HEK293 (cell line): ENCODE measurements around the gene MITF.

ENCODE experiments used
- CTCF ChIA-PET: fragments of 350-600 bp; formaldehyde crosslinking; extraction: SDS; loops from one replicate; lab custom pipeline; 2021; ENCODE audit warnings: antibody characterized with exemption; lab: Yijun Ruan, JAX
- POLR2A ChIA-PET: fragments of 300-600 bp; formaldehyde crosslinking; extraction: SDS; loops from one replicate; lab custom pipeline; 2020; ENCODE audit warnings: antibody characterized with exemption, inconsistent platforms; lab: Yijun Ruan, JAX
- H3K27ac ChIP-seq: fragments of 200-500 bp; sonication (Bioruptor generic); 2 replicates; pipeline ENCODE4 v1.5.1; 2014; ENCODE audit warnings: low read depth, low read length, control low read depth, inconsistent platforms; ENCODE audit errors: extremely low read depth
- H3K36me3 ChIP-seq, 2 experiments: fragments of 200-500 bp in 1 of 2; sonication (Bioruptor generic) in 1 of 2; 1 replicate in 1 of 2; 2 replicates in 1 of 2; pipeline ENCODE4 v1.5.1; 2014 to 2017; ENCODE audit warnings: inconsistent platforms in 2 of 2, low read length in 2 of 2; ENCODE audit not compliant: control insufficient read depth in 2 of 2, insufficient read depth in 1 of 2
- H3K4me1 ChIP-seq: fragments of 200-500 bp; sonication (Bioruptor generic); 2 replicates; pipeline ENCODE4 v1.5.1; 2014; ENCODE audit warnings: mild to moderate bottlenecking, low read length, inconsistent platforms; ENCODE audit not compliant: control insufficient read depth, insufficient read depth
- H3K4me3 ChIP-seq: 2 replicates; pipeline ENCODE4 v1.5.1; 2011; ENCODE audit warnings: low read depth, mild to moderate bottlenecking, control low read depth, low read length, moderate library complexity
- H3K9me3 ChIP-seq: fragments of 200-500 bp; sonication (Bioruptor generic); 2 replicates; pipeline ENCODE4 v1.5.1; 2014; ENCODE audit warnings: low read depth, low read length, inconsistent platforms; ENCODE audit not compliant: control insufficient read depth, insufficient read depth
- ELK4 ChIP-seq: IDR thresholded peaks from 2 replicates; pipeline ENCODE4 v1.6.1; 2011; ENCODE audit warnings: mild to moderate bottlenecking, low read depth, low read length, borderline replicate concordance
- GLIS2 ChIP-seq: fragments of 450-650 bp; formaldehyde crosslinking; IDR thresholded peaks from 2 replicates; pipeline ENCODE4 v1.5.1; 2016; ENCODE audit warnings: missing biosample characterization, missing genetic modification characterization
- IKZF3 ChIP-seq: fragments of 450-650 bp; IDR thresholded peaks from 2 replicates; pipeline ENCODE4 v1.5.0; 2018; ENCODE audit warnings: missing biosample characterization, mild to moderate bottlenecking, missing genetic modification characterization, moderate library complexity
- MYNN ChIP-seq: fragments of 450-650 bp; formaldehyde crosslinking; IDR thresholded peaks from 2 replicates; pipeline ENCODE4 v1.5.1; 2016; ENCODE audit warnings: missing biosample characterization, missing genetic modification characterization, borderline replicate concordance
- ZNF133 ChIP-seq: fragments of 450-650 bp; formaldehyde crosslinking; IDR thresholded peaks from 2 replicates; pipeline ENCODE4 v1.5.1; 2016; ENCODE audit warnings: missing biosample characterization, missing genetic modification characterization
- ZNF140 ChIP-seq: fragments of 450-650 bp; formaldehyde crosslinking; IDR thresholded peaks from 2 replicates; pipeline ENCODE4 v1.5.1; 2016; ENCODE audit warnings: missing biosample characterization, missing genetic modification characterization
- ZNF146 ChIP-seq: fragments of 450-650 bp; formaldehyde crosslinking; IDR thresholded peaks from 2 replicates; pipeline ENCODE4 v1.5.1; 2016; ENCODE audit warnings: missing biosample characterization, missing genetic modification characterization
- ZNF19 ChIP-seq: fragments of 450-650 bp; formaldehyde crosslinking; IDR thresholded peaks from 2 replicates; pipeline ENCODE4; 2016; ENCODE audit warnings: missing biosample characterization, missing genetic modification characterization, low read depth
- ZNF221 ChIP-seq: fragments of 450-650 bp; formaldehyde crosslinking; IDR thresholded peaks from 2 replicates; pipeline ENCODE4 v1.5.1; 2017; ENCODE audit warnings: missing biosample characterization, missing genetic modification characterization, borderline replicate concordance
- ZNF266 ChIP-seq: fragments of 450-650 bp; formaldehyde crosslinking; IDR thresholded peaks from 2 replicates; pipeline ENCODE4 v1.5.1; 2016; ENCODE audit warnings: missing biosample characterization, missing genetic modification characterization, low read depth
- ZNF274 ChIP-seq, 2 experiments: fragments of 200-500 bp in 1 of 2; fragments of 450-650 bp in 1 of 2; sonication (Bioruptor generic) in 1 of 2; formaldehyde crosslinking in 1 of 2; IDR thresholded peaks; 2 replicates each; pipeline versions ENCODE4 v1.5.1 to v1.6.1; 2014 to 2016; ENCODE audit warnings: borderline replicate concordance in 1 of 2, inconsistent platforms in 1 of 2, low read length in 1 of 2, missing biosample characterization in 1 of 2, missing genetic modification characterization in 1 of 2
- ZNF280C ChIP-seq: fragments of 450-650 bp; formaldehyde crosslinking; IDR thresholded peaks from 2 replicates; pipeline ENCODE4 v1.5.1; 2016; ENCODE audit warnings: missing biosample characterization, missing genetic modification characterization
- ZNF416 ChIP-seq: fragments of 450-650 bp; formaldehyde crosslinking; IDR thresholded peaks from 2 replicates; pipeline ENCODE4 v1.5.1; 2016; ENCODE audit warnings: missing biosample characterization, missing genetic modification characterization
- ZNF580 ChIP-seq: fragments of 450-650 bp; formaldehyde crosslinking; IDR thresholded peaks from 2 replicates; pipeline ENCODE4 v1.5.1; 2016; ENCODE audit warnings: missing biosample characterization, missing genetic modification characterization
- TF ChIP-seq, protein P1 (sequence below): fragments of 450-650 bp; formaldehyde crosslinking; IDR thresholded peaks from 2 replicates; pipeline ENCODE4 v1.5.1; 2016; ENCODE audit warnings: missing biosample characterization, missing genetic modification characterization
- TF ChIP-seq, protein P2 (sequence below): fragments of 450-650 bp; formaldehyde crosslinking; IDR thresholded peaks from 2 replicates; pipeline ENCODE4 v1.5.1; 2016; ENCODE audit warnings: missing biosample characterization, missing genetic modification characterization

MITF gene

DNA sequence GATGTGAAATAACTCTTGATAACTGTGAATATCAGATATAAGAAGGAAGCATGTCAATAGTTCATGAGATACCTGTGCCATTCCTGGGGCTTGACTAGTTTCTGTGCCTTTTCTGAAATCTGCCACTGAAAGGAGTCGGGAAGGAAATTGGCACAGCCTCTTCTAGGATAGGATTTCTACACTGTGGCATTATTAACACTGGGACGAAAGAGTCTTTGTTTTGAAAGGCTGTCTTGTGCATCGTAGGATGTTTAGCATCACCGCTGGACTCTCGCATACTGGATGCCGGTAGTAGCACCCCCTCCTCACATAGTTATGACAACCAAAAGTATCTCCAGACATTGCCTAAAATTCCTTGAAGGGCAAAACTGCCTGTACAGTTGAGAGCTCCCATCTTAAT is 182.4 kb downstream of the MITF start:
- TF ChIP-seq GLIS2 = no peak
- no peak for TF ChIP-seq ZNF280C
- TF ChIP-seq, protein P1, sequence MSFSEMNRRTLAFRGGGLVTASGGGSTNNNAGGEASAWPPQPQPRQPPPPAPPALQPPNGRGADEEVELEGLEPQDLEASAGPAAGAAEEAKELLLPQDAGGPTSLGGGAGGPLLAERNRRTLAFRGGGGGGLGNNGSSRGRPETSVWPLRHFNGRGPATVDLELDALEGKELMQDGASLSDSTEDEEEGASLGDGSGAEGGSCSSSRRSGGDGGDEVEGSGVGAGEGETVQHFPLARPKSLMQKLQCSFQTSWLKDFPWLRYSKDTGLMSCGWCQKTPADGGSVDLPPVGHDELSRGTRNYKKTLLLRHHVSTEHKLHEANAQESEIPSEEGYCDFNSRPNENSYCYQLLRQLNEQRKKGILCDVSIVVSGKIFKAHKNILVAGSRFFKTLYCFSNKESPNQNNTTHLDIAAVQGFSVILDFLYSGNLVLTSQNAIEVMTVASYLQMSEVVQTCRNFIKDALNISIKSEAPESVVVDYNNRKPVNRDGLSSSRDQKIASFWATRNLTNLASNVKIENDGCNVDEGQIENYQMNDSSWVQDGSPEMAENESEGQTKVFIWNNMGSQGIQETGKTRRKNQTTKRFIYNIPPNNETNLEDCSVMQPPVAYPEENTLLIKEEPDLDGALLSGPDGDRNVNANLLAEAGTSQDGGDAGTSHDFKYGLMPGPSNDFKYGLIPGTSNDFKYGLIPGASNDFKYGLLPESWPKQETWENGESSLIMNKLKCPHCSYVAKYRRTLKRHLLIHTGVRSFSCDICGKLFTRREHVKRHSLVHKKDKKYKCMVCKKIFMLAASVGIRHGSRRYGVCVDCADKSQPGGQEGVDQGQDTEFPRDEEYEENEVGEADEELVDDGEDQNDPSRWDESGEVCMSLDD (tag by site-specific recombination) = no peak
- no peak for TF ChIP-seq ZNF274 (IDR thresholded peaks at IDR 0.05; ENCODE audit: low read length)
- no peak for TF ChIP-seq ZNF274 (tag by site-specific recombination; IDR thresholded peaks at IDR 0.05; ENCODE audit: borderline replicate concordance)
- TF ChIP-seq ZNF19 = no peak
- TF ChIP-seq ZNF580 (tag by site-specific recombination) = no peak
- TF ChIP-seq, all 188 proteins: peak for 0
- ChIA-PET CTCF (interaction anchor here (1.2 kb wide), 1 partner anchor 16 kb away, joined by 3 read pairs; no protein-coding TSS in a partner anchor), POLR2A (no interaction called here)
- no peak overlapping the region for H3K27ac ChIP-seq
- no peaks in the 10 kb centered on the region for H3K4me1 ChIP-seq
- no peak overlapping the region for H3K4me3 ChIP-seq
- no peaks in the 10 kb centered on the region for H3K36me3 ChIP-seq
- no peaks in the 10 kb centered on the region for H3K9me3 ChIP-seq

GRCh38 chr3:69922521-69923000 is 183.3 kb downstream of the MITF start:
- ChIA-PET CTCF (no interaction called here), POLR2A (no interaction called here)
- H3K27ac ChIP-seq = no peak overlapping the region
- H3K9me3 ChIP-seq = no peaks in the 10 kb centered on the region
- H3K36me3 ChIP-seq = no peaks in the 10 kb centered on the region
- TF ChIP-seq MYNN (no peak), ZNF146 (tag by site-specific recombination) (no peak), IKZF3 (tag by site-specific recombination) (no peak), ZNF266 (tag by site-specific recombination) (no peak), ZNF140 (tag by site-specific recombination) (no peak), ZNF416 (tag by site-specific recombination) (no peak), ELK4 (no peak), ZNF133 (tag by site-specific recombination) (no peak), ZNF221 (no peak)
- TF ChIP-seq, protein P2, sequence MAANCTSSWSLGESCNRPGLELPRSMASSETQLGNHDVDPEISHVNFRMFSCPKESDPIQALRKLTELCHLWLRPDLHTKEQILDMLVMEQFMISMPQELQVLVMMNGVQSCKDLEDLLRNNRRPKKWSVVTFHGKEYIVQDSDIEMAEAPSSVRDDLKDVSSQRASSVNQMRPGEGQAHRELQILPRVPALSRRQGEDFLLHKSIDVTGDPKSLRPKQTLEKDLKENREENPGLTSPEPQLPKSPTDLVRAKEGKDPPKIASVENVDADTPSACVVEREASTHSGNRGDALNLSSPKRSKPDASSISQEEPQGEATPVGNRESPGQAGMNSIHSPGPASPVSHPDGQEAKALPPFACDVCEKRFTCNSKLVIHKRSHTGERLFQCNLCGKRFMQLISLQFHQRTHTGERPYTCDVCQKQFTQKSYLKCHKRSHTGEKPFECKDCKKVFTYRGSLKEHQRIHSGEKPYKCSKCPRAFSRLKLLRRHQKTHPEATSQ (tag by site-specific recombination) = no peak
- H3K4me1 ChIP-seq = no peaks in the 10 kb centered on the region
- H3K4me3 ChIP-seq = no peak overlapping the region
